NCI-H2171 treated with DMSO at 0.1 percent for 48 hours (cell line): ENCODE results near the gene SLC12A7.
"Not testable (repeated sequence)": the region's sequence is repeated elsewhere in the genome, so short reads cannot be mapped to it uniquely, and the experiment has no call there.

Source experiments
- DNase-seq: peaks from one replicate; lab custom pipeline; 2025; lab: John Stamatoyannopoulos, UW

The SLC12A7 gene

GRCh38 chr5:1062761-1063568 lies 48.9 kb downstream of the SLC12A7 start:
- no peak for DNase-seq

- DNase-seq, result no peak
These were observed 49.9 kb downstream of the SLC12A7 start for GRCh38 chr5:1061916-1062315.

GRCh38 chr5:1061292-1061691 lies 50.6 kb downstream of the SLC12A7 start:
- DNase-seq, result not testable (repeated sequence)

GRCh38 chr5:1060535-1060981 lies 51.3 kb downstream of the SLC12A7 start:
- DNase-seq, result no peak

- DNase-seq, result no peak
These were observed 52.0 kb downstream of the SLC12A7 start for GRCh38 chr5:1059884-1060263.

GRCh38 chr5:1058988-1059883 lies 52.6 kb downstream of the SLC12A7 start:
- no peak for DNase-seq

GRCh38 chr5:1058083-1058945 lies 53.5 kb downstream of the SLC12A7 start:
- no peak for DNase-seq

GRCh38 chr5:1057485-1058082 lies 54.3 kb downstream of the SLC12A7 start:
- DNase-seq, result no peak

GRCh38 chr5:1056611-1057484 lies 55.0 kb downstream of the SLC12A7 start:
- DNase-seq, result no peak

GRCh38 chr5:1055896-1056610 lies 55.8 kb downstream of the SLC12A7 start:
- no peak for DNase-seq

- no peak for DNase-seq
These were observed 56.8 kb downstream of the SLC12A7 start for GRCh38 chr5:1054799-1055775.

GRCh38 chr5:1054018-1054798 lies 57.7 kb downstream of the SLC12A7 start:
- no peak for DNase-seq

- no peak for DNase-seq
These were observed 58.4 kb downstream of the SLC12A7 start for GRCh38 chr5:1053391-1054017.

GRCh38 chr5:1052641-1053390 lies 59.0 kb downstream of the SLC12A7 start:
- no peak for DNase-seq

- no peak for DNase-seq
These were observed 59.8 kb downstream of the SLC12A7 start for GRCh38 chr5:1052076-1052475.

GRCh38 chr5:1051366-1051720 lies 60.5 kb downstream of the SLC12A7 start:
- no peak for DNase-seq
